Measurements from ENCODE around the gene TEK.
A peak's percentile ranks its signal among the peaks of the same experiment; 100 is the strongest.

Gene TEK

DNA sequence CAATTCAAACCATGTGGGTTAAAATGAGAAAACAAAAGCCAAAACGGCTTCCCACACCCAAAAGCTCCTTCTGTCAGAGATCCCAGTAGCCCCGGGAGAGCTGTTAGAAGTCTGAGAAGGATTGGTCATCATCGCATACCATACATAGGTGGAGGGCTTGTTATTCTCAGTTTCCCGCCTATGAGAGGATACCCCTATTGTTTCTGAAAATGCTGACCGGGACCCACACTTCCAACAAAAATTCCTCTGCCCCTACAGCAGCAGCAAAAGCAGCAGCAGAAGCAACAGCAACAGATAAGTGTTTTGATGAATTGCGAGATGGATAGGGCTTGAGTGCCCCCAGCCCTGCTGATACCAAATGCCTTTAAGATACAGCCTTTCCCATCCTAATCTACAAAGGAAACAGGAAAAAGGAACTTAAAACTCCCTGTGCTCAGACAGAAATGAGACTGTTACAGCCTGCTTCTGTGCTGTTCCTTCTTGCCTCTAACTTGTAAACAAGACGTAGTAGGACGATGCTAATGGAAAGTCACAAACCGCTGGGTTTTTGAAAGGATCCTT, at the start of gene TEK:
TEK (plus strand) TSS at position 245 of the 561 bp plus-strand sequence. CDS start 366 bp downstream, outside the sequence.
- H3K27ac ChIP-seq = no peak within 1 kb of the TSS
- TF ChIP-seq ZFX (IDR thresholded peaks at IDR 0.05) = no peak
- TF ChIP-seq, protein P1, sequence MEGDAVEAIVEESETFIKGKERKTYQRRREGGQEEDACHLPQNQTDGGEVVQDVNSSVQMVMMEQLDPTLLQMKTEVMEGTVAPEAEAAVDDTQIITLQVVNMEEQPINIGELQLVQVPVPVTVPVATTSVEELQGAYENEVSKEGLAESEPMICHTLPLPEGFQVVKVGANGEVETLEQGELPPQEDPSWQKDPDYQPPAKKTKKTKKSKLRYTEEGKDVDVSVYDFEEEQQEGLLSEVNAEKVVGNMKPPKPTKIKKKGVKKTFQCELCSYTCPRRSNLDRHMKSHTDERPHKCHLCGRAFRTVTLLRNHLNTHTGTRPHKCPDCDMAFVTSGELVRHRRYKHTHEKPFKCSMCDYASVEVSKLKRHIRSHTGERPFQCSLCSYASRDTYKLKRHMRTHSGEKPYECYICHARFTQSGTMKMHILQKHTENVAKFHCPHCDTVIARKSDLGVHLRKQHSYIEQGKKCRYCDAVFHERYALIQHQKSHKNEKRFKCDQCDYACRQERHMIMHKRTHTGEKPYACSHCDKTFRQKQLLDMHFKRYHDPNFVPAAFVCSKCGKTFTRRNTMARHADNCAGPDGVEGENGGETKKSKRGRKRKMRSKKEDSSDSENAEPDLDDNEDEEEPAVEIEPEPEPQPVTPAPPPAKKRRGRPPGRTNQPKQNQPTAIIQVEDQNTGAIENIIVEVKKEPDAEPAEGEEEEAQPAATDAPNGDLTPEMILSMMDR (conservative IDR thresholded peaks at IDR 0.05) = no peak

GRCh38 chr9:27059412-27059811, 49.6 kb upstream of the TEK start:
- H3K27ac ChIP-seq = no peak overlapping the region
- TF ChIP-seq, protein P1 (conservative IDR thresholded peaks at IDR 0.05) = no peak
- no peak for TF ChIP-seq ZFX (IDR thresholded peaks at IDR 0.05)

DNA sequence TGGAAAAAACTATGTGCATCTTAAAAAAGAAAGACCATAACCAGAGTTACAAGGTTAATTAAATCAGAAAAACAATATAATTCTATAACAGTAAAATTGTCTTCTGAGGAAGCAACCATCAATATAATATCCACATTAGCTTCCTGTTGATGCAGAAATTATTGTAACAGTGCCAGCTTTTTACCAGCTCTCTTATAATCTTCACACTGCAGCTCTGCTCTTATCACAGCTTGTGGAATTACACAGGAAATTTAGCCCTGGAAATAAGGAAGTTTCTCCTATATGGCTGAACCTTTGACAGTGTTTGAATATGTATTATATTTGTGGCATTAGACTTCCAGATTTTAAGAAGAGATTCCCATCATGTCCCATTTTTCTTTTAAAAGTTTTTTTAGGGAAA, 49.1 kb upstream of the TEK start:
- TF ChIP-seq, protein P1 (conservative IDR thresholded peaks at IDR 0.05) = no peak
- TF ChIP-seq ZFX (IDR thresholded peaks at IDR 0.05) = no peak

DNA sequence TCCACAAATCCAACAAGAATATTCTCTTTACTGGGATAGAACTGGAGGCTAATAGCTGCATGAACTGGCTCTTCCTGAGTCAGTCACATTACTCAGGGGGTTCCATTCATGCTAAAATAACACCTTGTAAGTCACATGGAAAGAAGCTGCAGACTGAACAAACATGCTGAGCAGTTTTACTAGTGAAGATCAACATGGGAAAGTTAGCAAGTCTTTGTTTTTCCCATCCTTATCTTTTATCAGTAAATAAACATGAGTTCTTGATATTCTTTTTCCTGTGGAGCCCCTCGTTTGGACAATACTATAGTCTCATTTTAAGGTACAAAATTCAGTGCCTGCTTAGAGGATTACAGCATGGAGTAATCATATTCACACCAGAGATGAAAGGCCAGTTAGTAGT, 43.7 kb upstream of the TEK start:
- H3K27ac ChIP-seq = no peak overlapping the region
- TF ChIP-seq ZFX (IDR thresholded peaks at IDR 0.05) = no peak
- TF ChIP-seq, protein P1 (conservative IDR thresholded peaks at IDR 0.05) = no peak

More for the DNA sequence above, 49.1 kb upstream of the TEK start:
- no peak overlapping the region for H3K27ac ChIP-seq

DNA sequence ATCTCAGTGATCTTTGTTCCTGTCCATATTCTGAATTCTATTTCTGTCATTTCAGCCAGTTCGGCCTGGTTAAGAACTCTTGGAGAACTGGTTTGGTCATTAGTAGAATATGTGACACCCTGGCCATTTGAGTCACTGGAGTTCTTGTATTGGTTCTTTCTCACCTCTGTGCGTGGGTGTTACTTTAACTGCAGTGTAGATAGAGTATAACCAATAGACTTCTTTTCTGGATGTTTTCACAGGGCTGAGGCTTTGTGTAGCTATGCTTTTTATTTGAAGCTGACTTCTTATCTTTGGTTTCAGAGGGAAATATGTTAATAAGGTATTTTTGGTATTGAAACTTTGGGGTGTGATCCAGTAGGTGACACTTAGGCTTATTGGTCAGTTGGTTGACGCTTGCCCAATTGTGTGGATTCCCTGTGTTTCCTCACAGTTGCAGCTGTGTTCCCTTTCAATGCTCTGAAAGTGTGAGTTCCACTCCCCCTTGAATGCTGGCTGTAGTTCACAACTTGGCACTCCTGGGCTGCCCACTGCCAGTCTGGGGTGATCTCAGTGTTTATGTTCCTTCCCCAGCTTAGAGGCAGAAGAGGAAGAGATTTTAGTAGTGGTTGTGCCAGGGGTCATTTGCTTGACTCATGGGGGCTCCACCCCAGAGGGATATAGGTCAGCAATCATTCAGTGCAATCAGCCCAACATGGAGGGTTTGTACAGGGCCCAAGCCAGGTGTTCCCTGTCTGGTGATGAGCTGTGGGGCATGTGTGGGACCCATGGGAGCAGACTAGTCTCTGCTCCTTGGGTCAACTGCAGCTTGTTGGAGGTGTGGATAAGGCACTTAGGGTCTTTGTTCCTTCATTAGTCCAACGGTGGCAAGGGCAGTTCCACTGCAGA, 34.9 kb upstream of the TEK start:
- TF ChIP-seq, protein P1 (conservative IDR thresholded peaks at IDR 0.05) = no peak
- TF ChIP-seq ZFX (IDR thresholded peaks at IDR 0.05) = no peak
- H3K27ac ChIP-seq = no peak overlapping the region

GRCh38 chr9:27078685-27079084, 30.3 kb upstream of the TEK start:
- H3K27ac ChIP-seq = peak overlapping the region; percentile 42; the same call in 1 of the 2 replicates
- TF ChIP-seq, protein P1 (conservative IDR thresholded peaks at IDR 0.05) = no peak
- TF ChIP-seq ZFX (IDR thresholded peaks at IDR 0.05) = no peak

- no peak overlapping the region for H3K27ac ChIP-seq
- TF ChIP-seq, protein P1 (conservative IDR thresholded peaks at IDR 0.05) = no peak
- TF ChIP-seq ZFX (IDR thresholded peaks at IDR 0.05) = no peak
Measured at GRCh38 chr9:27085456-27085855, 23.6 kb upstream of the TEK start.
